K562 (cell line): ENCODE data around the gene SPTBN4. TPM values are rescaled to one million over a fixed set of nuclear protein-coding genes. Genes with fewer than 3 reads are reported as not detected.

Experiments
- BHLHE40 ChIP-seq: IDR thresholded peaks from 2 replicates; pipeline ENCODE4 v1.6.1; 2011; ENCODE audit warnings: low read length, improper control_type of control experiment
- DDX20 ChIP-seq: fragments of 450-650 bp; IDR thresholded peaks from 2 replicates; pipeline ENCODE4 v1.6.1; 2016; ENCODE audit warnings: missing genetic modification characterization, low read depth, mild to moderate bottlenecking, missing compliant biosample characterization, moderate library complexity
- EHMT2 ChIP-seq: fragments of 450-650 bp; IDR thresholded peaks from 2 replicates; pipeline ENCODE4 v1.6.1; 2018; ENCODE audit warnings: antibody characterized with exemption
- EP300 ChIP-seq: IDR thresholded peaks from 2 replicates; pipeline ENCODE4 v1.6.1; 2012; ENCODE audit warnings: low read length, improper control_type of control experiment
- ETS2 ChIP-seq: IDR thresholded peaks from 2 replicates; pipeline ENCODE4 v1.6.1; 2016; ENCODE audit warnings: borderline replicate concordance, missing genetic modification characterization, mild to moderate bottlenecking, moderate library complexity, missing compliant biosample characterization; ENCODE audit not compliant: poor library complexity, severe bottlenecking
- FOXA3 ChIP-seq, 2 experiments: fragments of 450-650 bp in 1 of 2; sonication (generic) in 1 of 2; formaldehyde crosslinking; IDR thresholded peaks in 1 of 2; conservative IDR thresholded peaks in 1 of 2; 2 replicates each; pipeline versions ENCODE4 v1.4.0 to v1.8.0; 2020 to 2022; ENCODE audit warnings: mild to moderate bottlenecking in 2 of 2, missing genetic modification reagents in 1 of 2
- FOXK2 ChIP-seq, 2 experiments: fragments of 450-650 bp; IDR thresholded peaks in 1 of 2; conservative IDR thresholded peaks in 1 of 2; 2 replicates each; pipeline ENCODE4 v1.6.1; 2016; ENCODE audit warnings: low read depth in 2 of 2, mild to moderate bottlenecking in 1 of 2
- GTF2A2 ChIP-seq: IDR thresholded peaks from 2 replicates; pipeline ENCODE4 v1.6.1; 2016; ENCODE audit warnings: mild to moderate bottlenecking, missing genetic modification characterization, missing compliant biosample characterization
- IFI16 ChIP-seq: fragments of 250-450 bp; sonication (Bioruptor Pico); IDR thresholded peaks from 2 replicates; pipeline ENCODE4 v2.1.2; 2022; ENCODE audit warnings: mild to moderate bottlenecking, inconsistent platforms
- MTF1 ChIP-seq: fragments of 250-450 bp; sonication (Bioruptor Pico); IDR thresholded peaks from 2 replicates; pipeline ENCODE4 v1.9.0; 2021; ENCODE audit warnings: moderate library complexity, mild to moderate bottlenecking, inconsistent platforms, borderline replicate concordance
- PKNOX1 ChIP-seq: fragments of 450-650 bp; IDR thresholded peaks from 2 replicates; pipeline ENCODE4 v1.6.1; 2016
- PTBP1 ChIP-seq: fragments of 200-400 bp; formaldehyde crosslinking; IDR thresholded peaks from 2 replicates; pipeline ENCODE4 v1.6.1; 2017; ENCODE audit warnings: low read depth, low read length
- REST ChIP-seq, 2 experiments: fragments of 450-650 bp; formaldehyde crosslinking in 1 of 2; IDR thresholded peaks; 2 replicates each; pipeline versions ENCODE4 v1.4.0 to v1.6.1; 2014 to 2020; ENCODE audit warnings: mild to moderate bottlenecking in 2 of 2, borderline replicate concordance in 1 of 2, low read depth in 1 of 2
- TOE1 ChIP-seq, 2 experiments: fragments of 450-650 bp in 1 of 2; sonication (generic) in 1 of 2; formaldehyde crosslinking in 1 of 2; IDR thresholded peaks; 2 replicates each; pipeline versions ENCODE4 v1.7.1 to v1.8.0; 2016 to 2022; ENCODE audit warnings: borderline replicate concordance in 2 of 2, mild to moderate bottlenecking in 2 of 2, antibody characterized with exemption in 1 of 2, inconsistent platforms in 1 of 2, low read depth in 1 of 2, missing genetic modification reagents in 1 of 2, moderate library complexity in 1 of 2
- USF1 ChIP-seq: sonication (generic); formaldehyde crosslinking; IDR thresholded peaks from 2 replicates; pipeline ENCODE4 v1.9.0; 2022; ENCODE audit warnings: mild to moderate bottlenecking, missing genetic modification reagents
- XRCC5 ChIP-seq: fragments of 200-400 bp; formaldehyde crosslinking; IDR thresholded peaks from 2 replicates; pipeline ENCODE4 v1.6.1; 2017; ENCODE audit warnings: low read depth, mild to moderate bottlenecking, low read length
- polyA plus RNA-seq, 8 experiments: library from polyadenylated mRNA; depleted of rRNA in 4 of 8; stranded (reverse) in 5 of 8; unstranded in 3 of 8; fragments of >200 nt; fragmentation: Nextera tagmentation in 2 of 8; fragmentation: Illumina TruSeq in 1 of 8; extraction: Ambion mirVana in 2 of 8; extraction: Trizol in 1 of 8; gene quantifications; 2 replicates each; pipeline versions ENCODE4 v1.2.1 to v1.2.3, GENCODE V29; 2011 to 2014; ENCODE audit warnings: inconsistent platforms in 1 of 8, missing spikeins in 1 of 8
- total RNA-seq, 7 experiments: library from RNA; depleted of rRNA in 6 of 7; stranded (reverse); fragments of >200 nt in 6 of 7; fragmentation: Illumina TruSeq in 2 of 7; extraction: Trizol in 2 of 7; gene quantifications; 2 replicates each; pipeline versions ENCODE4 v1.2.1 to v1.2.3, GENCODE V29; 2011 to 2021; ENCODE audit warnings: low replicate concordance in 1 of 7

Gene SPTBN4
- total and polyA plus RNA-seq, 9 of the 15 experiments (the other 6 are each of a cell fraction or from before 2014, with no cell fraction given) = 0.01 to 1.5 (median 0.86) TPM

GRCh38 chr19:40623403-40624251 is 156.8 kb downstream of the SPTBN4 start (continued):
- TF ChIP-seq EHMT2 = no peak
- TF ChIP-seq XRCC5 = peak; percentile 75
- TF ChIP-seq DDX20 (tag) = no peak
- TF ChIP-seq BHLHE40 = peak; percentile 55
- peak; percentile 48 to 57; a peak in 2 of 4 replicates for TF ChIP-seq FOXK2 (conservative IDR thresholded peaks at IDR 0.05 in 1 of 2, IDR thresholded peaks at IDR 0.05 in 1 of 2; ENCODE audit: low read depth in 2 of 2)
- no peak for TF ChIP-seq TOE1 (IDR thresholded peaks at IDR 0.05; ENCODE audit: borderline replicate concordance)
- 0 out of 2 replicates have a peak, but pooled peaks have one; percentile 28 for TF ChIP-seq TOE1 (CRISPR knock-in tag; IDR thresholded peaks at IDR 0.05; ENCODE audit: borderline replicate concordance, low read depth)
- TF ChIP-seq GTF2A2 (tag) = no peak
- no peak for TF ChIP-seq MTF1 (CRISPR knock-in tag)
- no peak for TF ChIP-seq USF1
- TF ChIP-seq REST (IDR thresholded peaks at IDR 0.05; ENCODE audit: borderline replicate concordance) = peak; percentile 43; the same call in 1 of the 2 replicates
- TF ChIP-seq REST (CRISPR knock-in tag; IDR thresholded peaks at IDR 0.05; ENCODE audit: low read depth) = no peak
- peak; percentile 46; the same call in 1 of the 2 replicates for TF ChIP-seq EP300
- peak; percentile 67 for TF ChIP-seq PKNOX1
- TF ChIP-seq ETS2 = no peak
- TF ChIP-seq FOXA3 (CRISPR knock-in tag; conservative IDR thresholded peaks at IDR 0.05 in 1 of 2, IDR thresholded peaks at IDR 0.05 in 1 of 2) = peak; percentile 96 to 99
- TF ChIP-seq PTBP1 = no peak
- TF ChIP-seq IFI16 (CRISPR knock-in tag) = no peak
